Spleen (tissue), 7 donors: Measurements from ENCODE around the gene MGARP.

Experiments used
- CTCF ChIP-seq, 11 experiments: fragments of 200-600 bp in 7 of 11; fragments of 450-650 bp in 4 of 11; sonication (generic) in 4 of 11; IDR thresholded peaks in 8 of 11; conservative IDR thresholded peaks in 3 of 11; 1 replicate in 7 of 11; 2 replicates in 4 of 11; pipeline versions ENCODE4 v1.4.0 to v1.8.0; 2016 to 2021; ENCODE audit warnings: antibody characterized with exemption in 11 of 11, inconsistent platforms in 4 of 11, mild to moderate bottlenecking in 1 of 11
- POLR2A ChIP-seq, 3 donors: fragments of 450-650 bp; IDR thresholded peaks; one replicate each; pipeline ENCODE4 v1.5.1; 2017; ENCODE audit warnings: antibody characterized with exemption in 3 of 3, mild to moderate bottlenecking in 1 of 3
- POLR2AphosphoS5 ChIP-seq, 3 donors: sonication (generic); formaldehyde crosslinking; IDR thresholded peaks; one replicate each; pipeline ENCODE4 v1.5.1; 2017; ENCODE audit warnings: antibody characterized with exemption in 3 of 3
- donor health status: DM: no; HTN: no; CAD: no; lungs with moderate emphysema.
- donor health status: DM: no; HTN: no; CAD: no.
- donor health status: DM: no; HTN: no; CAD: no.

GRCh38 chr4:139286186-139286698, 6.2 kb upstream of the MGARP start:
- TF ChIP-seq CTCF (IDR thresholded peaks at IDR 0.05 in 8 of 11, conservative IDR thresholded peaks at IDR 0.05 in 3 of 11) (no peak), POLR2A (IDR thresholded peaks at IDR 0.05) (no peak), POLR2AphosphoS5 (IDR thresholded peaks at IDR 0.05) (no peak)
